HG03558 (cell line): ENCODE measurements around the gene GRM7.

Source experiments
- ATAC-seq: cut with Tn5 transposase; IDR thresholded peaks from one replicate; pipeline ENCODE4 v1.9.1; 2021; ENCODE audit warnings: moderate number of reproducible peaks; ENCODE audit not compliant: unreplicated experiment; ENCODE audit errors: extremely low read depth

The GRM7 gene

DNA sequence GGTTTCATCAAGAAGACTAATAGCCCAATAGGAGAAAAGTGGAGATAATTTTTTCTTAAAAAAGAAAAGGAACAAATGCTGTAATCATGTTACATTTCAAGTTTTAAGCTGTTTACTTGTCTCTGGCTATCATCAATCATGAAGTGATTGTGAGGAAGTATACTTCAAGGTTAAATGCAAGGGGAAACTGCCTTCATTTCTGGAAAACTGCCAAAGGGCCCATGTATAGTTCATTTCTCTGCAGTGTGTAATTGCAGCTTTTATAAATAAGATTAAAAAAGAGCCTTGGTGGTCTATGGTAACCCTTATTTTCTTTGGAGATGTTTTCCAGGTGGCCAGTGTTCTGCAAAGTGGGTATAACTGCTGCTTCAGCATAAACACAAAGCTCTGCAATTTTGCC, 101.9 kb downstream of the GRM7 start:
- no peak for ATAC-seq

DNA sequence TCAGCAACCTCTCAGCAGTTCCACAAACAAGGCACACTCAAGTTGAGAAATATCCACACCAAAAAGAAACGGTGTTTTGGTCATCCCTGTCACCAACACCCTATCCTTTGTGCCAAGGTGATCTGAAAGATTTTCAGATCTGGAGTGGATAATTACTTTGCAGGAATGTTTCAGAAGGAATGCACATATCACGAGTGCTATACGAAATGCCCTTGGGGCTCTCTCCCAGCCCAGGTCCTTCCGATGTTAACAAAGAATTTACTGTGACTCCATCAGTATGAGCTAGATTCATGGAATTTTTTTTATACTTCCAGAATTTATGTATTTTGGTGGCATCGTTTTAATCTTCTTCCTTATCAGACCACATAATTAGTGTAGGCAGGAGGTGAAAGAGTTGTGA, 105.0 kb downstream of the GRM7 start:
- ATAC-seq: no peak

DNA sequence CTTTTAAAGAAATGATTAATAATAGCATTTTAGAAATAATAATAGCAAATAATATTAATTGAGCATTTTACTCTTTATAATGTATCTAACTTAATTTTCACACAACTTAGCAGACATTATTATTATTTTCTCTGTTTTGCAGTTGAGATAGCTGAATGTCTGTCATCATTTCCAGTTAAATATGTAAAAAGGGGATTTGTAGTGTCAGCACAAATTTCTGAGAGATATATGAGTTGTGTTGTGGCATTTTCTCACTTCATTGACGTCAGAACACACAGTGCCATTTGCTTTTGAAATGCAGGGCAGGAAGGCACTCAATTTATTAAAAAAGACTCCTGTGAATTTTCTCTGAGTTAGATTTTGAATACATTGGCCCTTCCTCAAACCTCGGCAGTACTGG, 111.0 kb downstream of the GRM7 start:
- ATAC-seq: no peak

DNA sequence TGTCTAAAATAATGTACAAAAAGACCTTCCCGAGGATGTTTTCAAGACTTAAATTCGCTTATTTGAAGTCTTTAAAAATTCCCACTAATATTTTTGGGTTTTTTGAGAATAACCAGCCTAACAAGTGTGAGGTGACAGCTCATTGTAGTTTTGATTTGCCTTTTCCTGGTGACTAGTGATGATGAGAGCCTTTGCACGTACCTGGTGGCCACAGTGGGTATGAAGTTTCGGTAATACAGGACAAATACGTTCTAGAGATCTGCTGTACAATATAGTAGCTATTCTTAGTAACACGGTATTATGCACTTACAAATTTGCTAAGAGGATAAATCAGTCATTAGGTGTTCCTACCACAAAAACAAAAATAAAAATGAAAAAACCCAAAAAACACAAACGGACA, 124.9 kb downstream of the GRM7 start:
- no peak for ATAC-seq

DNA sequence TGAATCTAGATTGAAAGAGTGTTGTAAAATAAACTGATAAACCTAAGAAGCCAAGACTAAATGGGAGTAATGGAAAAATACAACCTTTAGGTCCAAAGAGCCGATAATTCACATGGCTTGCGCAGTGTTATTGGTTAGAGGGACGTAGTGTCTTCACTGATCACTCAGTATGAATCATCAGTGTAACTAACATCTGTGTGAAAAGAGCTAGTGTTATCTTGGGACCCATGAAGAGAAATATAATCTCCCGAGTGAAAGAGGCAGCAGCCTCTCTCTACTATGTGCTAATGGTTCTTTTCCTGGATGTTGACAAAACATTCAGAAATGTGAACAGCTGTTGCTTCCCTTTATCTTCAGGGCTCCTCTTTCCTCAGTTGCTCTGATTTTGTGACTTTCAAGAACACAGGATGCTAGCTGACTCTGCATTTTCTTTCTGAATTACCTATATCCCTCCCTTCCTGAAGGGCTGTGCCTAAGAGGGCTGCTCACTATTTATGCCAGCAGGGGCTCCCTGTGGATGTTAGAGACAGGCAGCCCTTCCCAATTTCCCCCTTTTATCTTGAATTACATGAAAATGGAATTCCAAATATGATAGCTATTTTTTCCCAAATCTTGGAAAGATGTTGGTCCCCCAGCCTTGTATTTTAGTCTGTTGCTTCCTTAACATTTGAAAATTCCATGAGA, 128.8 kb downstream of the GRM7 start:
- no peak for ATAC-seq

DNA sequence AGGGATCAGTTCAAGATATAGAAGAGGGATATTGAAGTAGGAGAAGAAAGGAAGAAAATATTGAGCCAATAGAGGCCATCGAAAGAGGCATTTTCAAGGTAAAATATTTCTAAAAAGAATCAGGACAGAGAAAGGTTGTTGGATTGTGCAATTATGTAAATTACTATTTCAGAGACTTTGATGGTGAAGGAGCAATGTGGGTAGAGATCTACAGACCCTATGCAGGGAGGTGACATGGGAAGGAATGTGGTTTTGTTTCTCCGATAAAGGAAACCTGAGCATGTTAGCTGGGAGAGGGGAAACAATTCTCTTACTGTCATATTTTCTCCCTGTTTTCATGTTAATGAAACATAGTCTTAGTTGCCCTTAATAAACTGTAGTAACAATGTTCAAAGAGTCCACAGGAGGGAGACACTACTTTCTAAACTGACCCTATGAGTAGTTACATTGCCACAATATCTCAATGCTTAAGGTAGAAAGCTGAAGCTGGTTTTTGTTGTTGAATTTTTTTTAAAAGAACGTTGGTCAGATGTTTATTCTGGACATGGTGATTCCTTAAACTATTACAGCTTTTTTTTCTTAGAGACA, 133.3 kb downstream of the GRM7 start:
- ATAC-seq: no peak

DNA sequence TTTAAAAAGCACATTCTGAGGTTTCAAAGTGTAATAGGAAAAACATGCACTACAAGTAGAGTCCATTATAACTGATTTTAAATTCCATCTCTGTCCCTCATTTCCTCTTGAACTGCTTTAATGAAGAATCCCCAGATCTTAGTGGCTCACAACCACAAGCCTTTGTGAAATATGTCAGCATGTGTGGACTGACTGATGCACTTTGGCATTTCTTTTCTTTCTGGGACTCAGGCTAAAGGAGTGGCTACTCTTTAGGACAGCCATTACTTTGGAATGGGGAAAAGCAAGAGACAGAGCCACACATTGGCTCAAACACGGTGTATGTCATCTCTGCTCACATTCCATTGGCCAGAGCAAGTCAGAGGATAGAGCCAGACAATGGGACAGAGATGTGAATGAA, 139.6 kb downstream of the GRM7 start:
- no peak for ATAC-seq

DNA sequence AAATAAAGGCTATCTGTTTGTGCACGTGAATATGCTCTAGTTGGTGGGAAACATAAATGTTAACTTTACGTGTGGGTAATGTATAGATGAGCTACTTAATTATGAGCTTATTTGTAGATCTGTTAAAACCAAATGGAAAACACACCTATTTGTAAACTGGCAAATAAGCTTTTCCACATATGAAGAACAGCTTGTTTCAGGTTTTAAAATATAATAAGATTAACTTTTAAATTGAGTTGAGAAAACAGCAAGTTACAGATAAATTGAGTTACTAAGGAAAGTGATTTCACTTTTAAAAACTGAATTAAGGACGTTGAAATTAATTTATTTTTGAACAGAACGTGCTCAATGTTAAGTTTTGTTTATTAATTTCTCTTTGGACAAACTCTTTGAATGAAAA, 140.5 kb downstream of the GRM7 start:
- no peak for ATAC-seq

DNA sequence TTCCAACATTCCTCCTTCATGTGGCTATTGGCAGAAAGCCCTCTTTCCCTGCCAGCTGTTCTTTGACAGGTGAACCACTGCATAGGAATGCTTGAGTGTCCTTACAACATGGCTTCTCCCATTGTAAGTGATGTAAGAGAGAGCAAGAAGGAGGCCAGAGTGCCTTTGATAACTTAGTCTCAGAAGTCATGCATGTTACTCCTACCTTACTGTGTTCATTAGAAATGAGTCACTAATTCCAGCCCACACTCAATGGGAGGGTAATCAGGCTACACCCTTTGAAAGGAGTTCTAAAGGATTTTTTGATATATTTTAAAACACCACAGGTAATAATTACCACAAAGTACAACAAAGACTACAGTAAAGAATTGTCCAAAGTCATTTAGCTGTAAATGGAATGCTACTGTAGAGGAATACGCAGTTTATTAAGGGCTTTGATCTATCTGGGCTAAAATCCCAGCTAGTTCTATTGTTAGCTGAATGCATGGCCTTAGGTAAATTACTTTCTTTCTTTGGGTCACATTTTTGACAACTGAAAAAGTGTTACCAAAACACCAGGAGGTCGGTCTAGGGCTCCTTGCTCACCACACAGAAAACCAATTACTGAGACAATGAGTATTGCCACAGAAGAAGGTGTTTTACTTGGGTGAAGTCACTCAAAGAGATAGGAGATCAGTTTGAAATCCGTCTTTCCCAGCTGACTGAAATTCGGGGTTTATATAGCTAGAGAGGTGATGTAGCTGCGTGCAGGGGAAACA, 154.9 kb downstream of the GRM7 start:
- no peak for ATAC-seq

DNA sequence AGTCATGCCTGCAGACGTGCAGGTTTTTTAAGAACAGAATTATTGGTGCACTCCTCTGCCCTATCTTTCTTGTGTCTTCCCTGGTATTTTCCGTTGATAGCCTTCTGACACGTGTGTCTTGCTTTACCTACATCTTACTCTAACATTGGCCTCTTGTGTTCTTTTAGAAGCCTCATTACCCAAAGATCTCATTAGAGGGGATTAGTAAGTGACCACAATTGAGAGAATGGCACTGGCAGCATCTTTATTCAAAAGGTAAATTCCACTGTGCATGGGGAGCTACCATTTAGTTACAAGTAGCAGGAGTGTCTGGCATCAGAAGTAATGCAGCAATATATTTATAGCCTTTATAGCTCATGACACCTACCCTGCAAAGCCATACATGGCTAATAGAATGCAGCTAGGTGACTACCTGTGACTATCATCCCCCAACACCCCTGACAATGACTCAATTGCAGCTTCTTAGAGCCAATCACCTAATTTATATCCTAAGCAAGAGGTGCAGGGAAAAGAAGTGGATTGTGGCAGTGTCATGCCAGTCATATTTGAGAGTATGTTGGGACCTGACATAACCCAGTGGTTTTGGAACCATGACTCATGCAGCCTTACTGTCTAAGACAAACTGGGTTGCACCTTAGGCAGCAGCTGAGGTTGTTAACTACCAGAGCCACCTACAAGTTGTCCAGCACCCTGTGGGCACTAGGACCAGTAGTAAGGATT, 164.8 kb downstream of the GRM7 start:
- ATAC-seq: no peak

DNA sequence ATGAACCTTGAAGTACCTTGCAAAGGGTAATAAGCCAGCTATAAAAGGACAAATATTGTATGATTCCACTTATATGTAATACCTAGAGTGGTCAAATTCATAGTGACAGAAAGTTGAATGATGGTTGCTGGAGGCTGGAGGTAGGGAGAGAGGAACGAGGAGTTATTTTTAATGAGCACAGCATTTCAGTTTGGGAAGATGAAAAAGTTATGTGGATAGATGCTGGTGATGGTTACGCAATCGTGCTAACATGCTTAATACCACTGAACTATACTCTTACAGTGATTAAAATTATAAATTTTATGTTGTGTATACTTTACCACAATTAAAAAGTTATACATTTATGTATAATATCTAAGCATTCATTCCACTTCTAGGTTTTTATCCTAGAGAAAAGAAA, 168.6 kb downstream of the GRM7 start:
- ATAC-seq: no peak

DNA sequence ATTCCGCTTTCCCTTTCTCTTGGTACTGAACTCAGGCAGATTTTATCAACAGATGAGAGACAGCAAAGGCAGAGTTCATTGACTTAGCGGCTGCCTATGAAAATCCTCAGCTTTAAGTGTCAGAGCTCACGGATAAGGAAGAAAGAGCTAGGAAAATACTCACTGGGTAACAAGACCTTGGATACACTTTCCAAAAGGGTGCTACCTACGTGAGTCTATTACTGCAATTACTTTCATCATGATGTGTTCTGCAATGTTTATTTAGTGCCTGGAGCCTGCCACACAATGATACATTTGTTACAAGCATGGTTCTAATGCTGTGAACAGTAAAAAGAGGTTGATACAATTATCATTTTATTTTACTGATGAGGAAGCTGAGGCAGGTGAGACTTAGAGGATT, 177.5 kb downstream of the GRM7 start:
- ATAC-seq: no peak

DNA sequence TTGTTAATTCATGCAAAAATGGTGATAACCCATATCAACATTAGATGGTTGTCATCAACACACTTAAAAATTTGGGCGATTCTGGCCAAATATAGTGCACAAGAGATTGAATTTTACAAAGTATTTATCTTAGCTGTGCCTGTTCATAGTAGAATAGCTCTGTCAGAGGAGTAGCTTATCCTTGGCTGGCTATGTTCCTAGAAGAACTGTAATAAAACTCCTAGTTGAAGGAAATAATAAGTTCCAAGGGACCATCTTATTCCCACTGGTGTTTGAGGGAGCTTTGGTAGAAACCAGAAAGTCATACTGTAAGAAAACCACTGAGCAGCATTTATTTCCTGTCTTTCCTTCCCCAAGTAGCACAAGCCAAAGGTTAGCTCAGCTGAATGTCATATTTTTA, 201.8 kb downstream of the GRM7 start:
- no peak for ATAC-seq

DNA sequence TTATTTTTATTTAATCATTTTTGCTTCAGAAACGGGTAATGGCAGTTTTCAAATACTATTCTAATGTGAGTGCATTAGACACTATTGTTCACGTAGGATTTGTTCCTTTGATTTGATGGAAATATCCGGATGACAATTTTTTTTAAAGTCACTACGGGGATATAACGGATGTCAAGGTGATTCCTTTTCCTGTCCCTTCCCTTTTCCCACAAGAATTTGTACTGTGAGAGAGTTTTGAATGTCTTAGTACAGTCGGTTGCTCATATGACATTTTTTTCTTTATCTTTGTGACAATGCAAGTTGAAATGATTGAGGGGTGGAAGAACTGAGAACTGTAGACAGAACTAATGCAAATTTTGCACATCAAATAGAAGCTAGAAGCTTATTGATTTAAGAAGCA, 209.5 kb downstream of the GRM7 start:
- no peak for ATAC-seq

DNA sequence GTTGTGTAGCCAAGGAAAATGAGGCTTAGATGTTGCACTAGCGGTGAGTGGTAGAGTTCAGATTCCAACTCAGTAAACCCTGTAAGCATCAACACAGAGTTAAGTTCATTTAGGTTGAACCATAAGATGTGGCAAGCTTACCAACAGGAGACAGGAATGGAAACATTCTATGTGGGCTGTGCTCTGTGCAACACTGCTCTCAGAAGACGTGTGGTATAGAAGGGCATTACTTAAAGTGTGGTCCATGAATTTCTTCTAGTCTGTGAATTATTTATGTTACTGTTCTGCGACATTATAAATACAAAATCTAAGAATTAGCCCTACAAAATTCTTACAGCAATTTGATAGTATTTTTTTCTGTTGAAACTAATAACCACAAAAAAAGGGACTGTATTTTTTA, 213.3 kb downstream of the GRM7 start:
- ATAC-seq: no peak

DNA sequence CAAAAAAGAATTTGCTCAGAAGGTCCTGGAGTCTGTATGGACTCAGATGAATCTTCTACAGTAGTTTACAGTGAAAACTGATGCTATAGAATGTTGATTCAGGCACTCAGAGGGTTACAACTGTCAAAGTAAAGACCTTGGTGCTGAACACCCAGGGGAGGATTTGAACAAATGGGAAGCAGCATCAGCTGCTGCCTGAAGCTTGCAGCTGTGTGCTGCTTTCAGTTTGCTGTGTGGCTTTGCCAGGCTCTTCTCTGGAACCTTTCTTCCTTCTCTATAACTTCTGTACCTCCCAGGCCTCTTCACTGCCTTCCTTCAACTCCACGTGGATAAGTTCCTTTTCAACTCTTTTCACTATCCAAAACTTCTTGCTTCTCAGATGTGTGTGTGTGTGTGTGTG, 214.2 kb downstream of the GRM7 start:
- no peak for ATAC-seq

DNA sequence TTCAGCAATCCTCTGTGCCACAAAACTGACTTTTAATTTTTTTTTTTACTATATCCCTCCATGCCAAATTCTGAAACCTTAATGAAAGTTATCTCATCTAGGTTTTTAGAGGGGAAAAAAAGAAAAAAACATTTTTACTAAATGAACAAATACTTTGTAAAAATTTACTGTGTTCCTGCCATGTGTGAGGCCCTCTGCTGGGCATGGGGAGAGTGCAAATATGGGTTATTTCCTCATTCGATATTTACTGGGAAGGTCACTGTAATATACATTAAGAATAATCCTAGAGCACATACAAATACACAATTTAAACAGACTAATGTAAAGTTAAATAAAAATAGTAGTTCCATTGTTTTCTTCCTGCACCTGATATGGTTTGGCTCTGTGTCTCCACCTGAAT, 215.0 kb downstream of the GRM7 start:
- ATAC-seq: no peak

DNA sequence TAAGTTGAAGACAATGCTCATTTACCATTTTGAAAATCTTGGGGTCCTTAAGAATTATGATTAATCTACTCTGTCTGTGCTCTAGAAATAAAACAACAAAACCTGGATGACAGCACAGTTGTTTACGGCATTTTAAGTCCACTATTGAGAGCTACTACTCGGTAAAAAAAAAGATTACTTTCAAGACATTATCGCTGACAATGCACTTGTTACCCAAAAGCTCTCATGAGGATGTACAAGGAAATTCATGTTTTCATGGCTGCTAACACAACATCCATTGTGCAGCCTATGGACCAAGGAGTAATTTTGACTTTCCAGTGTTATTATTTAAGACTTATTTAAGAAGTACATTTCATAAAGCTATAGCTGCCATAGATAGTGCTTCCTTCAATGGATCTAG, 221.3 kb downstream of the GRM7 start:
- ATAC-seq: no peak

DNA sequence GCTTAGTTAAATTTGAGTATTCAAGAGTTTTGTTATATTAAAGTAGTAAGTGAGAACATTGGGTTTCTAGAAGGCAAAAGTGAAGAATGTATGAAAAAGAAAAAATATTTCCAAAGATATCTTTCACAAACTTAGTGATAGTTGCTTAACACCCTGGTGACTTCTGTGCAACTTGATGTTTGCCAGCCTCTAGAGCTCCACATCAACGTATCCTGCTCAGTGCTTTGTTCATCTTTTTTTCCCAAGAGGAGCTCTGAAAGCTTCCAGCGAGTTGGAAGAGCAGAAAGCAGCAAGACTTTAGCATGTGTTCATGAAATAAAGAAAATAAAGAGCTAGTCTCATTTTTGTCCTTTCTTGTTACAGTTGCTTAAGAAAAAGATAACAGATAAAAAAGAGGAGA, 225.5 kb downstream of the GRM7 start:
- ATAC-seq: no peak

DNA sequence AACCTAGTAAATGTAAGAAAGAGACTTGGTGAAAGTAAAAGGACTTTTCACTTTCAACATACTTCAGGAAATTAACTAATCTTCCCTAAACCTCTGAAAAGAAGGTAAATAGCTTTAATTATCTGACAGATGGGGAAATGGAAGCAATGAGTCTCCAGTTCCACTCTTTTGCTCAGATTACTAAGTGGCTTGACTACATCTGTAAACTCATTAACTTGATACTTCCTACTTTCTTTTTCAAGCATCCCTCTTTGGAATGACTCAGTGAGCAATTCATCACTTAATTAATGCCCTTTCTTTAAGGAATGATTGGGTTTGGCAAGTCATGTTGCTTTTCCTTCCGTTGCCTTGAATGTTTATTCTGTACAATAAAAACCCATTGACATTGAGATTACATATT, 234.2 kb downstream of the GRM7 start:
- ATAC-seq: no peak

DNA sequence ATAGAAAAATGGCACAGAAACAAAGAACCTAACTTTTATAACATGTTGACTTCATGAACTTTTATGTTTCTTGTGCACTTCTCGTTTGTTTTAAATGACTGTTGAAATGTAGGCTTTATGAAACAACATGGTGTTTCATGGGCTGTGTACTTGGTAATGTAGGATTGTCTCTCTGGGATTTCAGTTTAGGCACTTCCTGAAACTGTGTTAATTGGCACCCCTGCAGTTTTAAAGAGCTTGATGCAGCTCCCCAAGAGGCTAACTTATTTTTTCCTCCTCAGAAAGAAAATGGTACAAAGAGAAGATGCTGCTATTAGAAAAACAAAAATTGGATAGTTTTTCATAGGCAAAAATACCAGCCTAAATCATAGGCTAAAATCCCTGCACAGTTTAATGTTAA, 239.2 kb downstream of the GRM7 start:
- no peak for ATAC-seq
